Raji (cell line): ENCODE data around the gene NEUROD6.

ENCODE experiments used
- POLR2A ChIP-seq: IDR thresholded peaks from 2 replicates; pipeline ENCODE4 v1.6.1; 2011; ENCODE audit warnings: low read depth, low read length, control low read depth; ENCODE audit not compliant: insufficient read depth

Gene NEUROD6

GRCh38 chr7:31340603-31341002, at the start of gene NEUROD6:
Gene NEUROD6, minus strand, starts transcription at chr7:31340726. Its CDS starts 1,458 bp downstream, at chr7:31339268.
- no peak for TF ChIP-seq POLR2A

GRCh38 chr7:31384466-31384865, 43.9 kb upstream of the NEUROD6 start:
- no peak for TF ChIP-seq POLR2A

- TF ChIP-seq POLR2A: no peak
These were observed 42.2 kb upstream of the NEUROD6 start for GRCh38 chr7:31382722-31383121.

DNA sequence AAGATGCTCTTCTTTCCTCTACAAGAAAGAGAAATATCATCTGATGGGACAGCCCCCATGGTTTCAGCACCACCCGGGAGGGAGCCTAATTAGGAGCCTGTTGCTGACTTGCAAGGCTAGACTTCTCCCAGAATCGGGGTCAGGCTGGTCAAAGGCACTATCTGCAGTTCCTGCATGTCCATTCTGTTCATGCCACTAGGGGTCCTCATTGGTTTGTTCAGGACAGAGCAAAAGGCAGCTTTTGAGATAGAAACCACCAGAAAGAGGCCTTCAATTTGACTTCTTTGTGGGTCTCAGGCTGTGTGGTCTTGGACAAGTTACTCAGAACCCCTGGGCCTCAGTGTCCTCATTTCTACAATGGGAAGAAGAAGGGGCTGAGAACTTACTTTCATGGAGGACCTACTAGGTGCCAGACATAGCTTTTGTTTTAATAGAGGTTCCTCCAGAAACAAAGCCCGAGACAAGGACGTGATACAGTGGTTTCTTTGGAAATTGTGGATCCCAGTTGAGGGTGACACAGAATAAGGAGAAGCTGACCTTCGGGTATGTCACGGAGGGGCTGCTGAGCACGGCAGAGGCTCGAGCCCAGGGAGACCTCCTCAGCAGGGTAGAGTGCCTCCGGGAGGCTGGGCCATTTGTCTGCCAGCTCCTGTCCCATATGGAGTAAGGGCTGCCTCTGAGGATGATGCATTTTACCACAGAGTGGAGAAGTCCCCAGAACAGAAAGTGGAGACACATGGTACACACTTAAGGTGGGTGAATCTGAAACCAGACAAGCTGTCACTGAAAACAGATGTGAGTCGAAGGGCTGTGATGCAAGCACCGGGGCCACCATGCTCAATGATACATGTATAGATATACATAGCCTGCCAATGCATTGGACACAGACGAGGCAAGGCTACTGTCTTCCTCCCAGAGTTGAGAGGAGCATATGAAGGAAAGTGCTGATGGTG, 33.1 kb upstream of the NEUROD6 start:
- no peak for TF ChIP-seq POLR2A

DNA sequence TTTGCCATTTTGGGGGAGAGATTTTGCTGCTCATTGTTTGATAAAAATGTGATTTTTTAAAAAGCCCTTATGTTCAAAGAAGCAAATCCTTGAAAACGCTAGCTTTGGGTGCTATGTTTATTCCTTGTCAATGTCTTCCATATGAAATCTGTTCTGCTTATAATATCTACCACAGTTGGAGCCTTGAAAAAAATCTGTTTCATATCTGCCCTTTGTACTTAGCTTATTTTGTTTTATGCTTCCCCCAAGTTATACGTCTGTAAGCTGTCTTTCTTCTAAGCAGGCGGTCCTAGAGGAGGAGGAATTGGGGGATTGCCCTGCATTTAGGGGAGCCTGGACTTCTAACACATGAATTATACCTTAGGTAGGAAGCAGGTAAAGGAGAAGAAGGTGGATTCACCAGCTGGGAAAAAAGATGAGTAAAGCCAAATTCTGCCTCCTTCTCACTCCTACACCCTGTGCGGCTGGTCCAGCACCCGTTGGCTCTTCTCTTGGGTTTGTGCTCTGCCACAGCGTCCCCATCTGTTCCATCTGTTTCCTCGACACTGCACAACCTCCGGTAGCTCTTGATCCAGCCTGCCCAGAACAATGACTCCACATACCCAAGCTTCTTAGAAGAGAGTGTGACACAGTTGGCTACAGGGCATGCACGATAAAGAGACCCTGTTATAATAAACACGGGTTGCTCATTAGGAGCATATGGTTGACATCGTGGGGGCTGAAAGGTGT, 31.9 kb upstream of the NEUROD6 start:
- TF ChIP-seq POLR2A: no peak

GRCh38 chr7:31371621-31372020, 31.1 kb upstream of the NEUROD6 start:
- TF ChIP-seq POLR2A: no peak

DNA sequence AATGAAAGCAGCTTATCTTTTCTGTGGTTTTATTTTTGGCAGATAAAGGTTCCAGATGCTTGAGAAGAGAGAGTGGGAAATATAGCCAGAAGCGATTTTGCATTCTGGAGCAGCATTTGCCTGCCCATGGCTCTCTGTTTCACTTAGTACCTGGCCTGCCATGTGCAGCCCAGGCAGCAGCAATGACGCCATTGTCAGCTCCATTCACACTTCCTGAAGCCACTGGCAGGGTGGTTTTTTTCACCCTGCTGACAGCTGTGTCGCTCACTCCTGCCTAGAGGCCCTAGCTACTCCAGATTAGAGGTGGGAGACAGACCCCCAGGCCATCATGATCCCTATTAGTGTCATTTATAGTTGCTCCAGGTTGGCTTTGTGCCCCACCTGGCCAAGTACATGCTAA, 30.1 kb upstream of the NEUROD6 start:
- TF ChIP-seq POLR2A: no peak

DNA sequence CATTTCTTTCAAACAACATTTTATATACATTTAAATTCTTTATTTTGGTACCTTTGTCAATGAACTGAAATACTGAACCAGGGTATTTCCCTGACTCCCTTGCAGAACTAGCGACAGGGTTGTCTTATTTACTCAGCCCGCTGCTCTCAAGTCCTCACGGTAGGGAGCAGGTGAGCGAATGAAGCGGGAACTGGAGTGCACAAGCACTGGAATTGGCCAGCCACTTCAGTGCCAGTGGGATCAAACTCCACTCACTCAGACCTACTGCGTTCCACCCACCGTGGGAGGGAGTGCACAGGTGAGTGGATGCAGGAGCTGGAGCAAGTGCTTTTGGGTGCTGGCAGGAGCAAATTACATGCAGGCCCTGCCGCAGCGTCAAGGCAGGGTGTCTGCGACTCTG, 28.1 kb upstream of the NEUROD6 start:
- TF ChIP-seq POLR2A: no peak

DNA sequence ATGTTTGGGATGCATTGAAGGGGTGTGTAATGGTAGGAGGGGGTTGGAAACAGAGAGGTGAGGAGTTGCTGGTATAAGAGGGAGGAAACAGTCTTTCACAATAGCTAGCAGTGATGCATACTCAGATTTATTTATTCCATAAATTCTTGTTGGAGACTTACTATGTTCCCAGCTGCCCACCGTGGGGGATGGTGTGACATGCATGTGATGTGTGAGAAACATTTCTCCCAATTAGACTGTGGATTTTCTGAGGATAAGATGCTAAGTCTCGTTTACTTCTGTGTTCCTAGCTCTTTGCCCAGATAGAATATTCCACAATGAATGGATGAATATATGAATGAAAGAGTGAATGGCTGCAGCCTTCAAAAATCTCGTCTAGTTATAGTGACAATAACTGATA, 23.0 kb upstream of the NEUROD6 start:
- TF ChIP-seq POLR2A: no peak

GRCh38 chr7:31363051-31363450, 22.5 kb upstream of the NEUROD6 start:
- no peak for TF ChIP-seq POLR2A

DNA sequence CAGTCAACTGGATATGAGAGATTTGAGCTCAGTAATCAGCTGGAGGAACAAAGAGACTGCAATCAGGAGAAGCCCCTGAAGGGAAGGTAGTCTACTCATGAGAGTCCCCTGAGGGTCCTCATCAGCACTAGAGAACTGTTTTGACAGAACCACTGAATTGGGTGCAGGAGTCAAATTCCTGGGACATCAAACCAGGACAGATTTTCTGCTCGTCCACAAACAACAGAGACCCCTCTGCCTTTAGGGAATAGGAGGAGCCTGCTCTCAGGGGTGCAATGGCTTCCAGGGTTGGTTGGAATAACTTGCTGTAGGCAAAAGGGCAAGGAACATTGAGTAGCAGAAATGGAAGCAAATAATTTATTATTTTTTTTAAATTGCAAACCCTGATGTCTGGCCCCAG, 21.9 kb upstream of the NEUROD6 start:
- TF ChIP-seq POLR2A: no peak

- no peak for TF ChIP-seq POLR2A
These were observed 17.9 kb upstream of the NEUROD6 start for GRCh38 chr7:31358467-31358866.

DNA sequence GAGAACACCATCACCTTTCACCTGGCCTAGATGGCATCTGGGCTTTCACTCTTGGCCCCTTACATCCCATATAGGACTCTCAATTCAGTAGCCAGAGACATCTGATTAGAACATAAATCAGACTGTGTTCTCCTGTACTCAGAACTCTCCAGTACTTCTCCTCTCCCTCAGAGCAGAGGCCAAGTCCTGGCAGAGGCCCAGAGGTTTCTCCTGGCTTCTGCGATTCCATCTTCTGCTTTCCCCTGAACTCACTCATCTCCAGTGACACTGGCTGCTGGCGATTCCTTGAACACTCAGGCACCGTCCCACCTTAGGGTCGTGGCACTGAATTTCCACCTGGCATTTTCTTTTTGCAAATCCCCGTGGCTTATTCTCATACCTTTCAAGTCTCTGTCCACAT, 4.9 kb upstream of the NEUROD6 start:
- no peak for TF ChIP-seq POLR2A

DNA sequence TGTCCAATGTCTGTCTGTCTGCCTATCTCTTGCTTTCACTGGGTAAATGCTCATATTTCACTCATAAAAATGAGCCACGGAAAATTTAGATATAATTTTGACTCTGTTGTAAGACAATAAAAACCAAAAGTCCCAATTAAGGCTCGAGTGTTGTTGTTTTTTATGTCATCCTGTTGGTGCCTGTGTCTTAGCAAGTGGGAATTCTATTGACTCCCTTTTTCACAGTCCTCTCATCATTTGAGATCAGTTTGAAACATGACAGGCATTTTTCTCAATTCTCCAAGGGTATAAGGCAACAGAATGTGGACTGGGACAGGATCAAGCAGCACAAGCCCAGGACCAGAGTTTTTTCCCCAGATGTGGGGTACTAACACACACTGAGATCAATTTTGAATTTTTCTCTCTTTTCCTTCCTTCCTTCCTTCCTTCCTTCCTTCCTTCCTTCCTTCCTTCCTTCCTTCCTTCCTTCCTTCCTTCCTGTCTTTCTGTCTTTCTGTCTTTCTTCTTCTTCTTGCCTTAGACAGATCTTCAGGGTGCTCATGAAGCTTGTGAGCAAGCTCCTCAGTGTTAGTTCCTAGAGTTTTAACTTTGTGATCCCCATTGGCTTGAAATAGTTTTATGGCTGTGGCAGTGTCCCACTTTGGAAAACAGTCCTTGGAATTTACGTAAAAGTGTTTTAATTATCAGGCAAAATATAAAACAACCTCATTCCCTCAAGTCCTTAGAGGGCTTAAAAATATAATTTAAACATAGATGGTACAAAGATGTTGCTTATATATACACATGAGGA, 3.2 kb upstream of the NEUROD6 start:
- no peak for TF ChIP-seq POLR2A

DNA sequence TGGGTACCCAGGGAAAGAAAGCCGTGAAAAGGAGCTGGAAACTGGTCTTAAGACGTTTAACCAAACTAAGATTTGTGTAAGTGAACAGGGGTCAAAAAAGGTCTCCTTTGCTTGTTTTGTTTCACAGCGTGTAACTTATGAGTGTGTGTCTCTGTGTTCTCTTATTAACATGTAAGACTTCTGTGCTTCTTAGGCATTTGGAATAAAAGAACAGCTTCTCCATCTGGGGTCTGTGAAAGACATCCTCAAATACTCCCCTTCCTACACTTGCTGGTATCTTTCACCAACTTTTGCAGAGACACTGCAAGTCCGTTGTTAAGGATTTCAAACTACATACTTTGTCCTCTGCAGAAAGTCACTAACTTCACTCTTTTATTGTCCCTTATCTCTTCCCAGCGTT, 615 bp upstream of the NEUROD6 start:
- TF ChIP-seq POLR2A: no peak
